ENCODE measurements around the gene CAPN12.
"Not testable (repeated sequence)": the region's sequence is repeated elsewhere in the genome, so short reads cannot be mapped to it uniquely, and the experiment has no call there.

Gene CAPN12

DNA sequence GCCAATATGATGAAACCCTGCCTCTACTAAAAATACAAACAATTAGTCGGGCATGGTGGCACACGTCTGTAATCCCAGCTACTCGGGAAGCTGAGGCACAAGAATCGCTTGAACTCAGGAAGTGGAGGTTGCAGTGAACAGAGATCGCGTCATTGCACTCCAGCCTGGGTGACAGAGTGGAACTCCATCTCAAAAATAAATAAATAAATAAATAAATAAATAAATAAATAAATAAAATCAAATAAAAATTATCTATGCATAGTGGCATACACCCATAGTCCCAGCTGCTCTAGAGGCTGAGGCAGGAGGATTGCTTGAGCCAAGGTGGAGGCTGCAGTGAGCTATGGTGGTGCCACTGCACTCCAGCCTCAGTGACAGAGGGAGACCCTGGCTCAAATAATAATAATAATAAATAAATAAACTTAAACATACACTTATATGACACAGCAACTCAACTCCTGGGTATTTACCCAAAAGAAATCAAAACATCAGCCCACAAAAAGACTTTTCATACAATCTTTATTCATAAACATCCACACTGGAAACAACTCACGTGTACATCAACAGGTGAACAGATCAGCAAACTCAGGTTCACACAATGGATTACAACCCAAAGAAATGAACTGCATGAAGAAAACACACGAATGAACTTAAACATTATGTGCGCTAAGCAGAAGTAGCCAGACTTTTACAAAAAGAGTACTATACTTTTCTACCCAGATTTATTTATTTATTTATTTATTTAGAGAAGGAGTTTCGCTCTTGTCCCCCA is 22.2 kb upstream of the CAPN12 start:
- DNase-seq (ENCODE audit: low read depth), result no peak
- TF ChIP-seq, protein P1, sequence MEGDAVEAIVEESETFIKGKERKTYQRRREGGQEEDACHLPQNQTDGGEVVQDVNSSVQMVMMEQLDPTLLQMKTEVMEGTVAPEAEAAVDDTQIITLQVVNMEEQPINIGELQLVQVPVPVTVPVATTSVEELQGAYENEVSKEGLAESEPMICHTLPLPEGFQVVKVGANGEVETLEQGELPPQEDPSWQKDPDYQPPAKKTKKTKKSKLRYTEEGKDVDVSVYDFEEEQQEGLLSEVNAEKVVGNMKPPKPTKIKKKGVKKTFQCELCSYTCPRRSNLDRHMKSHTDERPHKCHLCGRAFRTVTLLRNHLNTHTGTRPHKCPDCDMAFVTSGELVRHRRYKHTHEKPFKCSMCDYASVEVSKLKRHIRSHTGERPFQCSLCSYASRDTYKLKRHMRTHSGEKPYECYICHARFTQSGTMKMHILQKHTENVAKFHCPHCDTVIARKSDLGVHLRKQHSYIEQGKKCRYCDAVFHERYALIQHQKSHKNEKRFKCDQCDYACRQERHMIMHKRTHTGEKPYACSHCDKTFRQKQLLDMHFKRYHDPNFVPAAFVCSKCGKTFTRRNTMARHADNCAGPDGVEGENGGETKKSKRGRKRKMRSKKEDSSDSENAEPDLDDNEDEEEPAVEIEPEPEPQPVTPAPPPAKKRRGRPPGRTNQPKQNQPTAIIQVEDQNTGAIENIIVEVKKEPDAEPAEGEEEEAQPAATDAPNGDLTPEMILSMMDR (IDR thresholded peaks at IDR 0.05; ENCODE audit: low read depth, low read length, missing control alignments), result no peak
- no peak overlapping the region for H3K4me3 ChIP-seq (ENCODE audit: low read depth, low read length)

DNA sequence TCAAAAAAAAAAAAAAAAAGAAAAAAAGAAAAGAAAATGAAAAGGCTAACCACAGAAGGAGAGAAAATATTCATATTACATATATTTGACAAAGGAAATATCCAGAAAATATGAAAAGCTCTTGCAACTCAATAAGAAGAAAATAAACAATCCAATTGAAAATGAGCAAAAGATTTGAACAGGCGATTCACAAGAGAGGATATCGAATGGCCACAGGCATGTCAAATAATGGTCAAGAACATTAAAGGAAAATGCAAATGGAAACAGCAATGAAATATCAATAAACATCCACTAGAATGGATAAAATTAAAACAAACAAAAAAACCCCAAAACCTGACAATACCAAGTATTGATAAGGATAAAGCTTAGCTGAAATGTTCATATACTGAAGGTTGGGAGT is 20.9 kb upstream of the CAPN12 start:
- no peak overlapping the region for H3K4me3 ChIP-seq (ENCODE audit: low read depth, low read length)
- DNase-seq (ENCODE audit: low read depth), result no peak
- TF ChIP-seq, protein P1 (IDR thresholded peaks at IDR 0.05; ENCODE audit: low read depth, low read length, missing control alignments), result no peak

DNA sequence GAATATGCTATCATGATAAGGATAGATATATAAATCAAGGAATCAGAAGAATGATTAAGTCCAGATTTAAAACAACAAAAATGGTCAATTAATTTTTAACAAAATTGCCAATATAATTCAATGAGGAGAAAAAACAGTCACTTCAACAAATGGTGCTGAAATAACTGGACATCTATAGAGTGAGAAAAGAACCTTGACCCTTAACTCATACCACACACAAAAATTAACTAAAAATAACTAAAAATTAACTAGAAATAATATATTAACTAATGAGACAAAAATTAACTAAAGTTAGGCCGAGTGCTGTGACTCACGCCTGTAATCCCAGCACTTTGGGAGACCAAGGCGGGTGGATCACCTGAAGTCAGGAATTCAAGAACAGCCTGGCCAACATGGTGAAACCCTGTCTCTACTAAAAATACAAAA is 19.5 kb upstream of the CAPN12 start:
- TF ChIP-seq, protein P1 (IDR thresholded peaks at IDR 0.05; ENCODE audit: low read depth, low read length, missing control alignments), result no peak
- no peak overlapping the region for H3K4me3 ChIP-seq (ENCODE audit: low read depth, low read length)
- DNase-seq (ENCODE audit: low read depth), result no peak

DNA sequence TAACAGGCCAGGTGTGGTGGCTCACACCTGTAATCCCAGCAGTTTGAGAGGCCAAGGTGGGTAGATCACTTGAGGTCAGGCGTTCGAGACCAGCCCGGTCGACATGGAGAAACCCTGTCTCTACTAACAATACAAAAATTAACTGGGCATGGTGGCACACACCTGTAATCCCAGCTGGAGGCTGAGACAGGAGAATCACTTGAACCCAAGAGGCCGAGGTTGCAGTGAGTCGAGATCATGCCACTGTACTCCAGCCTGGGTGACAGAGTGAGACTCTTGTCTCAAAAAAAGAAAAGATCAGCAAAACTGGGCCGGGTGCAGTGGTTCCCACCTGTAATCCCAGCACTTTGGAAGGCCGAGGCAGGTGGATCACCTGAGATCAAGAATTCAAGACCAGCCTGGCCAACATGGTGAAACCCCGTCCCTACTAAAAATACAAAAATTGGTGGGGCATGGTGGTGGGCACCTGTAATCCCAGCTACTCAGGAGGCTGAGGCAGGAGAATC is 17.7 kb upstream of the CAPN12 start:
- not testable (repeated sequence) for H3K4me3 ChIP-seq (ENCODE audit: low read depth, low read length); DNase-seq (ENCODE audit: low read depth)

DNA sequence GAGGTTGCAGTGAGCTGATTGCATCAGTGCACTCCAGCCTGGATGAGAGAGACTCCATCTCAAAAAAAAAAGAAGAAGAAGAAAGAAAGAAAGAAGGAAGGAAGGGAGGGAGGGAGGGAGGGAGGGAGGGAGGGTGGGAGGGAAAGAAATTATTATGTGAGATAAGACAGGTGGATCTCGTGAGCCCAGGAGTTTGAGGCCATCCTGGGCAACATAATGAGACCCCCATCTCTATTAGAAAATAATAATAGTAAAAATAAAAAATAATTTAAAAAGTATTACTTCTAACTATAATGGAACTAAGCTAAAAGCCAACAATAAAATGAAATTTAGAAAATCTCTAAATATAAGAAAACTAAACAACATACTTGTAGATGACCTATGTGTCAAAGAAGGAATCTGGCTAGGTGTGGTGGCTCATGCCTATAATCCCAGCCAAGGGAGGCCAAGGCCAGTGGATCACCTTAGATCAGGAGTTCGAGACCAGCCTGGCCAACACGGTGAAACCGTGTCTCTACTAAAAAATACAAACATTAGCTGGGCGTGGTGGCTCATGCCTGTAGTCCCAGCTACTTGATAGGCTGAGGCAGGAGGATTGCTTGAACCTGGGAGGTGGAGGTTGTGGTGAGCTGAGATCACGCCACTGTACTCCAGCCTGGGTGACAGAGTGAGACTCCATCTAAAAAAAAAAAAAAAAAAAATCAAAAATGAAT is 16.7 kb upstream of the CAPN12 start:
- DNase-seq (ENCODE audit: low read depth); H3K4me3 ChIP-seq (ENCODE audit: low read depth, low read length): not testable (repeated sequence)

DNA sequence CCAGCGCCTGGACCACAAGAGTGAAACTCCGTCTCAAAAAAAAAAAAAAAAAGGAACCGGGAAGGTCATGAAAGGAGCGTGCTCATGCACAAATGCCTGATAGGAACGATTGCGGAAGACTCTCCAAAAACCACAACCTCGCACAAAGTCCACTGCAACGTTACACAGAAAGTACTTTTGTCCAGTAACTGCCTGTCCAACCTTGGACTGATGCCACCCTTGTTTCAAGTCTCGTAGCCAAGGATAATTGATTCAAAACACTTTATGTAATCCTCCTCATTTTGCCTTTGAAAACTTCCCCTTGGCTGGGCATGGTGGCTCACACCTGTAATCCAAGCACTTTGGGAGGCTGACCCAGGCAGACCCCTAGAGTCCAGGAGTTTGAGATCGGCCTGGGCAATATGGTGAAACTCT is 15.3 kb upstream of the CAPN12 start:
- DNase-seq (ENCODE audit: low read depth), result no peak
- TF ChIP-seq, protein P1 (IDR thresholded peaks at IDR 0.05; ENCODE audit: low read depth, low read length, missing control alignments), result no peak
- no peak overlapping the region for H3K4me3 ChIP-seq (ENCODE audit: low read depth, low read length)

DNA sequence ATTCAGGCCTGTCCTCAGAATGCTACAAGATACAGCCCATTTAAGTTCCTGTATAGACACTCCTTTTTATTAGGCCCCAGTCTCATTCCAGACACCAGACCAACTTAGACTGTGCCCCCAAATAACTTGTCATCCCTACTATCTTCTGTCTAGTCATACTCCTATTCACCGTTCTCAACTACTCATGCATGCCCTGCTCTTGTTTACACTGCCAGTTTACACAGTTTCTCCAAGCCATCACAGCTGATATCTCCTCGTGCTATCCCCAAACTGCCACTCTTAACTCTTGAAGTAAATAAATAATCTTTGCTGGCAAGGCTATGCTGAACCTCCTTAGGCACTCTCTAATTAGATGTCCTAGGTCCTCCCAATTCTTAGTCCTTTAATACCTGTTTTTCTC is 9.9 kb upstream of the CAPN12 start:
- DNase-seq (ENCODE audit: low read depth); H3K4me3 ChIP-seq (ENCODE audit: low read depth, low read length): not testable (repeated sequence)

DNA sequence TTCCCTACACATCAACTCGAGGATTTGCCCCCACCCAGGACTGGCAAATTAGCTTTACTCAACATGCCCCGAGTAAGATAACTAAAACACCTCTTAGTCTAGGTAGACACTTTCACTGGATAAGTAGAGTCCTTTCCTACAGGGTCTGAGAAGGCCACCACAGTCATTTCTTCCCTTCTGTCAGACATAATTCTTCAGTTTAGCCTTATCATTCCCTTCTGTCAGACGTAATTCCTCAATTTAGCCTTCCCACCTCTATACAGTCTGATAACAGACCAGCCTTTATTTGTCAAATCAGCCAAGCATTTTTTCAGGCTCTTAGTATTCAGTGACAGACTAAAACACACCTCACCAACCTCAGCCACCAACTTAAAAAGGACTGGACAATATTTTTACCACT is 9.5 kb upstream of the CAPN12 start:
- not testable (repeated sequence) for H3K4me3 ChIP-seq (ENCODE audit: low read depth, low read length); DNase-seq (ENCODE audit: low read depth)

DNA sequence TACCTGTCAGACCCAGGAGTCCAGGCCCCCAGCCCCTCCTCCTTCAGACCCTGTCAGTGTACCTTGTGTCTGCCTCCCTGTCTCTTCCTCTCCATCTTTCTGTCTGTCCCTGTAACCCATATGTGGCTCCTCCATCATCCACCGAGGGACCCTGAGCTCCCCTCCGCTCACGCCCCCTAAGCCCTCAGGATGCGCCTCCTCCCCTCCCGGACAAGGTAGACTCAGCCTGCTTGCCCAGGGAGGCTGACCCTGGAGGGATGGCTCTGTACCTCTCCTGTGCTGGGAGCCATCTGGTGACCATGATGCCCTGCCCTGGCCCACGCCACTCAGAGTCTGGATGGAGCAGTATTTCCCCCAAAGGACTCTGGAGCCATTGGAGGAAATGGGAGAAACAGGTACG is 1.0 kb upstream of the CAPN12 start:
- TF ChIP-seq, protein P1 (IDR thresholded peaks at IDR 0.05; ENCODE audit: low read depth, low read length, missing control alignments), result no peak
- no peak overlapping the region for H3K4me3 ChIP-seq (ENCODE audit: low read depth, low read length)
- no peak for DNase-seq (ENCODE audit: low read depth)

Data from GM12864 (cell line).